Fibroblast of skin of left quadriceps (primary cell): ENCODE data around the gene STX17.
"Not testable (repeated sequence)": the region's sequence is repeated elsewhere in the genome, so short reads cannot be mapped to it uniquely, and the experiment has no call there.

Source experiments
- DNase-seq, 2 experiments: peaks; one replicate each; pipeline ENCODE4 v3.0.0-alpha.2; 2013; ENCODE audit warnings: low read depth in 2 of 2

The STX17 gene

DNA sequence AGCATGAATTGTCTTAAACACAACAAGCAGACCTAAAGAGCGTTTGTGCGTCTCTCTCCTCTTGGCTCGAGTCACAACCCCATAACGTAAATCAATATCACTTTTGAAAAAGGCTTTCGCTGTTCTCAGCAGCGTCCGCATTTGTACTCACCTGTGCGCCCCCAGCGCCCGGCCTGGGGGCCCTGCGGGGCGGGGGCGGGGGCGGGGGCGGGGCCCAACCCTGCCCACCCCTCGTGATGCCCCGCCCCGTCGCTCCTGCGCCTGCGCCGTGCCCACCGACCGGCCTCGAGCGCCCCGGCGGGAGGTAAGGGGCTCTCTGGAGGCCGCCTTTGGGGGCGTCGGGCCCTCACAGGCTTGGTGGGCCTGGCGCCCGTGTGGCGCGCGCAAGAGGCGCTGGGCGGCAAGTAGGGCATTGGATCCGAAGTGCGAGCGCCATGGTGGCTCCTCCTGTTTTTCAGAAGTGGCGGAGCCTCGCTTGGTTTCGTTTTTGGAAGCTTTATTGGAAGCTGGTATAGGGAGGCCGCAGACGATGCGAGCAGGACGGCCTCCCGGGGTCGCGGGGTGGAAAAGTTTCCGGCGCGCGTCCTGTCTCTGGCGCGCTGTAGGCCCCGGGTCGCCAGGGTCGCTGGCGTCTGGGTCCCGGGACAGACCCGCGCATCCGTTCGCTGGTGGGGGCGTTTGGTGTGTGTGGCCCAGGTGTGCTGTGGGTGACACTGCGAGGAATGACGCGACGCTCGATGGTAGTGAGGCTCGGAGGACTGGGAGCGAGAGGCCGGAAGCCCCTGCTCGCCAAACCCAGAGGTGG, at the start of gene STX17:
Gene STX17 (plus strand): TSS at position 252 of the 805 bp plus-strand sequence. CDS start 8,586 bp downstream, outside the sequence.
- peak; percentile 38 to 39 for DNase-seq

DNA sequence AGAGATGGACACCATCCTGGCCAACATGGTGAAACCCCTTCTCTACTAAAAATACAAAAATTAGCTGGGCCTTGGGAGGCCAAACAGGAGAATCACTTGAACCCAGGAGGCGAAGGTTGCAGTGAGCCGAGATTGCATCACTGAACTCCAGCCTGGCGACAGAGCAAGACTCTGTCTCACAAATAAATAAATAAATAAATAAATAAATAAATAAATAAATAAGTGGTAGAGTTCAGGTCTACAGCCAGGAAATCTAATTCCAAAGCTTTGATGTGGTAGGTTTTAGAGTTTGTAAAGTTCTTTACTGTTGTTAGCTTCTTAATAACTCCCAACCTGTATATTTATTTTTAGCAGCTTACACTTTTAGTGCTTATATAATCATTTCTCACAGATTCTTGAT, 48.9 kb upstream of the STX17 start:
- not testable (repeated sequence) for DNase-seq

DNA sequence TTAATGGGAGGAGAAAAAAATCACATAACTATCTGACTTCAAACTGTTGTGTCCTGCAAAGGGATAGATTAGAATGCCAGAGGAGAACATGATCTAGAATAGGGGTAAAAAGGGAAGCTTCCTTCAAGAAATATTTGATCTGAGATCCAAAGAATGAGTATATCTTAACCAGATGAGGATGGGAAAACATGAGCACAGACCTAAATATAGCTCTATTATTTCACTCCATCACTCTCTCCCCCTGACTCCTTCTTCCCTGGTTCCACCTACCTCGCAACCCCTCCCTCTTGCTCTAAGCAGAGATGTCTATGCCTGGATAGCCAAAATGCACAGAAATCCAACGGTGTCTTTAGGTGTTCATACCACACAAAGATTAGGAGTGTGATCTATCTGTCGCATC, 48.4 kb upstream of the STX17 start:
- DNase-seq, result no peak

DNA sequence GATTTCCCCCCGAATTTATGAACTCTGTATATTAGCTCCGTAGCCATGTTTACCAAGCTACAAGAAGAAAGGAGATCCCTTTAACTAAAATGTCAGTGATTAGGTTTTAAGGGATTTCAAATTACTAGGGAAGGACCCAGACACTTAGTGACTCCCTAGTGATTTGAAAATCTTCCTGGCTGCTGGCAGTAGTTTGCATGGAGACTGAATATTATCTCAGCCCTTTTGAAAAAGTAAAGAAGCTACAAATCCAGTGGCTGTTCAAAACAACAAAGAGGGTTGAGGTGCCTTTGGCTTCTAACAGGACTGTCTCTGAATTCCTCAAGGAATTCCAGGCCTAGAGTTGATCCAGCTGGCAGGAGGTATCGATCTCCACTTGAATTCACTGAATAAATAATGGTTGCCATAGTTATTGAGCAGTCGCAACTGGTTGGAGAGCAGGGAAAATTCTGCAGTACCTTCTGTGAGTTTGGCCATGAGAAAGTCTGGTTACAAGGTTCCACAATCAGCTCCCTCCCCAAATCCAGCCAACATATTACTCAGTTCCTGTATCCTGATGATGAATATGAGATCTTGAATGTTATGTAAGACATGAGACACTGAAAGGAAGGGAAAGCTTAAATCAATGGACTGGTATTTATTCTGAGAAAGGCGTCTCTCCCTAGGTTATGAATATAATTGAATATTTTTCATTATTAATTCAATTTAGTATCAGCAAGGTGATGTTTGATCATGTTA, 47.0 kb upstream of the STX17 start:
- no peak for DNase-seq

DNA sequence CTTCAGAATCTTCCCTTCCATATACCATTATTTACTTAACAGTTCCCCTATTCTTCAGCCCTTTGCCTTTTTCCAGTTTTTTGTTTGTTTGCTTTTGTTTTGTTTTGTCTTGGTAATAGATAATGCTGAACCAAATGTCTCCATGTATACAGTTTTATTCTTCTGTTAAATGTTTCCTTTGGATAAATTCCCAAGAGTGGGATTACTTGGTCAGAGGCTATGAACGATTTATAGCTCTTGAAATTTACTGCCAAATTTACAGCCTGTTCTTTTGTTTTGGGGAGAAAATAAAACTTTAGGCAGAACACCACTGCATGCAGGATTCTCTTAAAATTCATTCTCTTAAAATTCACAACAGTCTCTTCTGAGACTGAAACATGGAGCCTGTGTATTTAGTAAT, 46.2 kb upstream of the STX17 start:
- DNase-seq, result no peak

DNA sequence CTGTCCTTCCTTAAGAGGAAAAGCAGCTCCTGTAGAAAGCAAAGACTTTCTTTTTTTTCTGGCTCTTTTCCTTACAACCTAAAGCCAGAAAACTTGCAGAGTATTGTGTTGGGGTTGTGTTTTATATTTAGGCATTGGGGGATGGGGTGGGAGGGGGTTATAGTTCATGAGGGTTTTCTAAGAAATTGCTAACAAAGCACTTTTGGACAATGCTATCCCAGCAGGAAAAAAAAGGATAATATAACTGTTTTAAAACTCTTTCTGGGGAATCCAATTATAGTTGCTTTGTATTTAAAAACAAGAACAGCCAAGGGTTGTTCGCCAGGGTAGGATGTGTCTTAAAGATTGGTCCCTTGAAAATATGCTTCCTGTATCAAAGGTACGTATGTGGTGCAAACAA, 42.5 kb upstream of the STX17 start:
- DNase-seq, result no peak

DNA sequence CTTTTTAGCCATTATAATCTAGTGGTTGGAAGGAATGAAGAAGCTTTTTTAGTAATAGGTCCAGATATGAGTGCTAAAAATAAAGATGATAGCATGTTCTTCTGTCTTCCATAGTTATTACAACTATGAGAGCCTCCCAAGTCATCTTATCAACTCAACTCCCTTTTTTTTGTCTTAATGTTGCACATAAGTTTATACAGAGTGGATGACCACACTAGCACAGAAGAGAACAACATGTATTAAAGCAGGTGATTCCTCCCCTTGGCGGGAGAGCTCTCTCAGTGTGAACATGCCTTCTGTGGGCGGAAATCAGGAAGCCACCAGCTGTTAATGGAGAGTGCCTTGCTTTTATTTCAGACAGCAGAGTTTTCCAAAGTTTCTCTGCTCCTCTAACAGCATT, 40.1 kb upstream of the STX17 start:
- DNase-seq, result no peak

DNA sequence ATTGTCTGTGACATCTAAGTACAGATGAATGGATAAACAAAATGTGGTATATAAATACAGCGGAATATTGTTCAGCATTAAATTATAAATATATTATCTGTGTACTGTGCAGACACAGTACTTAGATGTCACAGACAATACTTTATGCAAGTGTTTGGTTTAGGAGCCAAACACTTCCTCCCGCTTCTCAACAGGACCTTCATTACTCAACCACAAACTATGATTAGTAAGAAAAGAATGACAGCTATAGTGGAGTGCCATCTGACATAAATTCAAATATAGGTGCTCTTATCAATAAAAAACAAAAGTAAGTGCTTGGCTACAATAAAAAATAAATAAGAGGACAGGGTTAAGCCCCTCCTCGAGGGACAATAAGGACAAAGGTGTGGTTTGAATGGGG, 38.9 kb upstream of the STX17 start:
- no peak for DNase-seq

DNA sequence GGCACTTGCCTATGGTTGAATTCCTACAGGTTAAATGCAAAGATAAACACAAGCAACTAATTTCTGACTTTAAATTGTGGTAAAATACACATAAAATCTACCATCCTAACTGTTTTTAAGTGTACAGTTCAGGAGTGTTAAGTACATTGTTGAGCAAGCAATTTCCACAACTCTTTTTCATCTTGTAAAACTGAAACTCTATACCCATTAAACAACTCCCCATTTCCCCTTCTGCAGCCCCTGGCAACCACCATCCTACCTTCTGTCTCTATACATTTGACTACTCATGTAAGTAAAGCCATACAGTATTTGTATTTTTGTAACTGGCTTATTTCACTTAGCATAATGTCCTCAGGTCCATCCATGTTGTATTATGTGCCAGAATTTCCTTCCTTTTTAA, 38.5 kb upstream of the STX17 start:
- no peak for DNase-seq

DNA sequence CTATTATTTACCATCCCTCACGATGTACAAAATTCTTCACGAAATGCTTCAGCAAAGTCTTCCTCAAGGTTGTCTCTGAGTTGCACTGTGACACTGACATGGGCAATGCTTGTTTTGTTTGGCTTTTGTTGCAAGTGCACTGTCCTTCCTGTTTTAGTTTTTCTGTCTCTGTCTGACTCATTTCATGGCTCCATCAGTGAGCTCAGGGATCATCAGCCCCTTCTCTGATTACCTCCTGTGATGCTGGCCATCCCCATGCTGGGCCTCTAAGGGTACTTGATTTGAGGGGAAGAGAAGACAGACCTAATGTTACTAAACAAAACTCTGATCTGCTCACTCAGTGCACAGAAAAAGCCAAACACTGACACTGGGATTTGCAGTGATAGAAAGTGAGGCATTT, 37.6 kb upstream of the STX17 start:
- DNase-seq, result no peak

DNA sequence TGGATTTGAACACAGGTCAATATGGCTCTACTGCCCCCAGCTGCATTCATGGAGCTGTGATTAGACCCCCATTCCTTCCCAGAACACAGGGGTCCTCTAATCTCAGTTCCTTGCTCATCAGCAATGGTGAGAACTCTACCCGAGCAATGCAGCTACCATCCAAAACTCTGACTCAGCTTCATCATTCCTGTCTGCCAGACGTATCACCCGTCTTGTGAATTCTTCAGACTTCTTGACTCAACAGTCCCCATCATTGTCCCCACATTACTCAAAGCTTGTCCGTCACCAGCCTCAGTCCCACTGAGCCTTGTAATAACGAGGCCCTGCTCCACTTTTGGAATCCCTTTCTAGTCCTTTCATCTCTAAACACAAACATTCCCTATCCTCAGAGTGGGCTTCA, 36.3 kb upstream of the STX17 start:
- DNase-seq, result no peak

DNA sequence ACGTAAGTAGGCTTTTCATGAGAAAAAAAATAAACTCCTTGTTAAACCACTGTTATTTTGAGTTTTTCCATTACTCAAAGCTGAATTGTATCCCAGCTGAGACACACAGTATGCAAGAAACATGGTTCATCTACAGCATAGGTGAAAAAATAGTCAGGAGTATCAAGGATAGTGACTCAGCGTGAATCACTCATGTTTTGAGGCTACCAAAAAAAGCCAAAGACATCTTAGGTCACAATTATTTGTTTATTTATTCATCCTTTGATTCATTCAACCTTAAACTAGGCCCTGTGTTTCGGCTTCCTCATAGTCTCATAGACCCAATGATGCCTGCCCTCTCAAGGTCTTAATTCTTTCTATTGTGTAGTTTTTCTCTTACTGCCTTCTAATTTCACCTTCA, 32.9 kb upstream of the STX17 start:
- DNase-seq, result no peak

DNA sequence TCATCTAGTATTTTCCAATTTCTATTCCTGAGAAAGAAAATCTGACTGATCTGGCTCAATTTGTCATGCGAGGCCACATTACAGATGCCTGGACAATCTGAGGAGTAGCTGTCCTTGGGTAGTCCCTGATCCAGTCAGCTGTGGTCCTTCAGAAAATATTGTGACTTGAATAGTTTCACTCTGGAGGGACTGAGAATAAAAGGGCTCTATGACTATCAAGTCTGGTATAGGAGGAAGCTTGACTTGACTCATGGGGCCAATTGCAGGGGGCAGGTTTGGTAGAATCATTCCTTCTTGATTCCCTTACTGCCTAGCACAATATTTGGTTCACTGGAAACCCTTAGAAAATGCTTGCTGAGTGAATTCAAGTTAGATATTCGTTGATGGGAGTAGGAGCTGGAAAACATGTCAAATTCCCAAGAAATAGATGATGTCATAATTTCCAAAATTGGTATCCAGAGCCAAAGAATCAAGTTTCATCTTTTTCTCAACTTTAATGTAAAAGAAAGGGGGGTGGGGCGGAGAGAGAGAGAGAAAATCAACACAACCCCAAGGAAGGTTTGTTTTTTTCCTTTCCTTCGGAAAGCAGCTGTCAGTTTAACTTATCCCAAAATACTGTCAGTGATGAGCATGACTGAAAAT, 32.4 kb upstream of the STX17 start:
- DNase-seq, result no peak

DNA sequence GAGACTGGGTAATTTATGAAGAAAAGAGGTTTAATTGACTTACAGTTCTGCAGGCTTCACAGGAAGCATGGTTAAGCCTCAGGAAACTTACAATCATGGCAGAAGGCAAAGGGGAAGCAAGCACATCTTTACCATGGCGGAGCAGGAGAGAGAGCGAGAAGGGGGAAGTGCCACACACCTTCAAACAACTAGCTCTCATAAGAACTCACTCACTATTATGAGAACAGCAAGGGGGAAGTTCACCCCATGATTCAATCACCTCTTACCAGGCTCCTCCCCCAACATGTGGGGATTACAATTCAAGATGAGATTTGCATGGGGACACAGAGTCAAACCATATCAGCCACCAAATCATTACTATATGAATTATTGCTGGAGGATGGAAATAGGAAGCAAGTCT, 30.3 kb upstream of the STX17 start:
- no peak for DNase-seq

DNA sequence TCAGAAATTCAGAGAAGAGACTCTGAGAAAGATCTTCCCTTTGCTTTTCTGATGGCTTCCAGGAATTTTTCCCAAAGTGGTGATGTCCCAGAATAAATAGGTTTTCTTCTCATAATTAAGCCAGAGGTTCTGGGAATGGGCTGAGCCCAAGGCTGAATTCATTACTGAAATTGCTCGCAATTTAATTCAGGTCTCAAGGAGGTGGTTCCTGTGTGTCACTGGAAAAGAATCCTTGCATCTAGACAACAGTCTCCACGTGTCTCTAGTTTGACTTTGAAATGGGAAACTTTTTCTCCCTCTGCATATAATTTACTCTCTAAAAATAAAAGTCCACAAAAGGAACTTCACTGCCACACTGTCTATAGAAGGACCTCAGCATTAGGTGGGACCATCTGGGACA, 27.8 kb upstream of the STX17 start:
- no peak for DNase-seq

DNA sequence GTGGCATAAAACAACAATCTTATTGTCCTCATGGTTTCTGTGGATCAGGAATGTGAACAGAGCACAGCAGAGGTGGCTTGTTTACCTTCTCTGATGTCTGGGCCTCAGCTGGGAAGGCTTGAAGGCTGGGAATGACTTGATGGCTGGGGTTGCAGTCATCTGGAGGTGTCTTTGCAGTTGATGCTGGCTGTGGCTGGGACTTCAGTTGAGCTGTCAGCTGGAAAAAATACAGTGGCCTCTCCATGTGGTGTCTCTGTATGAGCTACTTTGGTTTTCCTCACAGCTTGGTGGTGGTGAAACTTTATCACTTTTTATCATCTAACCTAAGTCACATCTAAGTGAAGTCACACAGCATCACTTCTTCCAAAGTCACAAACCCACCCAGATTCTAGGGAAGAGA, 24.7 kb upstream of the STX17 start:
- no peak for DNase-seq

DNA sequence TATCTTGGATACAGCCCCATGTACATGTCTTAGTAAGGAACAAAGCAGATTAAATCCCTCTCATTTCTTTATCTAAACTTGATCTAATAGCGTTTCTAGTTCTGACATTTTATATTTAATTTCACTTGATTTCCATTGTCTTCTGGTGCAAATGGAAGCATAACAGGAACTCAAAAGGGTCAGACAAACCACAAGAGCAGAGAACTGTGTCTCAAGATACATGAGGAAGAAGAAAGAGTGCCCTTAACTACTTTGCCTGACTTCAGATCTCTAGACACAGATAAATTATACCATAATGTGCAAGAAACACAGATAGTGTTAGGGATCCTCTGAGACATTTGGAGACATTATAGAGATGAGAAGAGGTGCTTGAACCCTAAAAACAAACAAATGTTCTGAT, 20.7 kb upstream of the STX17 start:
- DNase-seq, result no peak

DNA sequence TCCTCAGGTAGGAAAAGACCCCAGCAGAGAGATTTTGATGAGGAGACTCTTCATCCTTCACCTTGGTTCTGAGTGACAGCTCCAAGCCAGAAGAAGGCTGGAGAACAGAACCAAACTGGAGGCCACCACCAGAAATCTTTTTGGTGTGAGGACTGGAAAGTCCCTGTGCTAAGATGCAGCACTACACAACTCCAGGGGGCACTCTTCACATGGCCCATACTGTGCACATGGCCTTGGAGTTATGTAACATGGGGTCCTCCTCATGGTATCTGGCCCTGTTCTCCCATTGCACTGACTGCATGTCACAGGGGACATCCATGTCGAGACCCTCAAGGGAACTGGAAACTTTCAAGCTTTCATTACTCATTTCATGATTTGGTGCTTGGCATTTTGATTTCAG, 17.3 kb upstream of the STX17 start:
- no peak for DNase-seq

DNA sequence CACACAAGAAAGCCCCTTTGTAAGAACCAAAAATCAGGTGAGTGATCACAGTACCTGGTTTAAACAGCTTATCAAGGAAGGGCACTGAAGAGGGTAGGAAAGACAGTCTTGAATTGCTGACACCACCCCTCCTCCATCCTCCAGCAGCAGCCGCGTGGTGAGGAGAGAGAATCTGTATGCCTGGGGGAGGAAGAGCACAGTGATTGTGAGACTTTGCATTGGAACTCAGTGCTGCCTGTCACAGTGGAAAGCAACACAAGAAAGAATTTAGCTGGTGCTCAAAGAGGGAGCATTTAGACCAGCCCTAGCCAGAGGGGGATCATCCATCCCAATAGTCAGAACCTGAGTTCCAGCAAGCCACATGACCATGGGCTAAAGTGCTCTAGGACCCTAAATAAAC, 11.6 kb upstream of the STX17 start:
- no peak for DNase-seq

DNA sequence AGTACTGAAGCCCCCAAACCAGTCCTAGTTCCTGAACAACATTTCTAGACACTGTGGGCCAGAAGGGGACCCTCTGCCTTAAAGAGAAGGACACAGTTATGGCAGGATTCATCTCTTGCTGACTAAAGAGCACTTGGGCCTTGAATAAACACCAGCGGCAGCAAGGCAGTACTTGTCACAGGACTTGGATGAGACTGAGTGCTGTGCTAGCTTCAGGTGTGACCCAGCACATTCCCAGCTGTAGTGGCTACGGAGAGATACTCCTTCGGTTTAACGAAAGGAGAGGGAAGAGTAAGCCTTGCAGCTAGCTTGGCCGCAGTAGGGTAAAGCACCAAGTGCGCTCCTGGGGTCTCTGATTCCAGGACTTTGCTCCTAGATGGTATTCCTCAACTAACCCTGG, 10.9 kb upstream of the STX17 start:
- no peak for DNase-seq

DNA sequence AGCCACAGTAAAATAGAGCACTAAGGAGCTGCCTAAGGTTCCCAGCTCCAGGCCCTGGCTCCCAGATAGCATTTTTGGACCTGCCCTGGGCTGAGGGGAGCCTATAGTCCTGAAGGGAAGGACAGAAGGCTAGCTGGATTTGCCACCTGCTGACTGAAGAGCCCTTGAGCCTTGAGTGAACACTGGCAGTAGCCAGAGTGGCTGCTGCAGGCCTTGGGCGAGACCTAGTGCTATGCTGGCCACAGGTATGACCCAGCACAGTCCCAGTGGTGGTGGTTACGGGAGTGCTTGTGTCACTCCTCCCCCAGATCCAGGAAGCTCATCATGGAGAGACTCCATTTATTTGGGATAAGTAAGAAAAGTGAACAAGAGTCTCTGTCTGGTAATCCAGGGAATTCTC, 10.3 kb upstream of the STX17 start:
- DNase-seq, result no peak

DNA sequence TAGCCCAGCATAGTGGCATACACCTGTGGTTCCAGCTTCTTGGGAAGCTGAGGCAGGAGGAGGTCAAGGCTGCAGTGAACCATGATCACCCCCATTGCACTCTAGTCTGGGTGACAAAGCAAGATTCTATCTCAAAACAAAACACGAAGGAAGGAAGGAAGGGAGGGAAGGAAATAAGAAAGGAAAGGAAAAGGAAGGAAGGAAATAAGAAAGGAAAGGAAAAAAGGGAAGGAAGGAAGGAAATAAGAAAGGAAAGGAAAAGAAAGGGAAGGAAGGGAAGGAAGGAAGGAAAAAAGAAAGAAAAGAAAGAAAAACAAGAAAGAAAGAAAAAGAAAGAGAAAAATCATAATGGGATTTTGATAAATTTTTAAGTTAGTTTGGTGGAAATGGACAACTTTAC, 3.1 kb upstream of the STX17 start:
- no peak for DNase-seq

DNA sequence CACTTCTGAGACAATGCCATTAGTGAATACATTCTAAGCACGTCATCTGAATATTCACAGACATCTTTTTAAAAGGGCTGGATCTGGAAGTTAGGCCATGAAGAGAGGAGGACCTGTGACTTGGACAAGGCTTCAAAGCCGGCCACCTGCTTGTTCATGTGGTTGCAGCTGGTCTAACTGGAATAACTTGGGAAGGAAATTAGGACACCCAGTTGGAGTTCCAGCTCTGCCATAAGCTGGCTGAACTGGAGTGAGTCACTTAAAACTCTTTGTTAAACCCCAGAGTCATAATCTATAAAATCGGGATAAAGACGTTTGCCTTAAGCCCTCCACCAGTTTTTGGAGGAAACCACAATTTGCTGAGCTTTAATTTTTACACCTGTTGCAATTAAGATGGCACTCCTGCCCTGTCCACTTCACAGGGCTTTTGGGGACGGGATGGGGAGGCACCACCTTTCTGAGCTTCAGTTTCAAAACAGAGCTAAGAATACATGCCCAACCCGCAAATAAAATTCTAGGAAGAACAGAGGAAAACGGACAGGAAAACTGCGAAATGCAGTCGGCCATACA, 536 bp upstream of the STX17 start:
- DNase-seq, result no peak
